K562 (cell line): ENCODE measurements around the gene RNF34. TPM values are rescaled to one million over a fixed set of nuclear protein-coding genes. Genes with fewer than 3 reads are reported as not detected.

Experiments
- ATF7 ChIP-seq: fragments of 450-650 bp; IDR thresholded peaks from 2 replicates; pipeline ENCODE4 v1.7.1; 2014; ENCODE audit warnings: mild to moderate bottlenecking, moderate library complexity
- CTCF ChIP-seq, 3 experiments: IDR thresholded peaks in 2 of 3; conservative IDR thresholded peaks in 1 of 3; 2 replicates each; pipeline ENCODE4 v1.5.1; 2011 to 2012; ENCODE audit warnings: low read length in 3 of 3, mild to moderate bottlenecking in 3 of 3, control low read depth in 2 of 3, improper control_type of control experiment in 1 of 3, inconsistent platforms in 1 of 3, low read depth in 1 of 3, mixed read lengths in 1 of 3, moderate library complexity in 1 of 3; ENCODE audit not compliant: insufficient read depth in 2 of 3
- E2F6 ChIP-seq, 2 experiments: IDR thresholded peaks; 2 replicates each; pipeline ENCODE4 v1.6.1; 2011; ENCODE audit warnings: borderline replicate concordance in 1 of 2, control low read depth in 1 of 2, low read depth in 1 of 2, low read length in 1 of 2, mild to moderate bottlenecking in 1 of 2, mixed read lengths in 1 of 2, moderate library complexity in 1 of 2; ENCODE audit not compliant: insufficient read depth in 1 of 2, insufficient read length in 1 of 2, poor library complexity in 1 of 2, severe bottlenecking in 1 of 2; ENCODE audit errors: extremely low read depth in 1 of 2
- KAT8 ChIP-seq: fragments of 450-650 bp; IDR thresholded peaks from 2 replicates; pipeline ENCODE4 v1.6.1; 2016; ENCODE audit warnings: low read depth, mild to moderate bottlenecking
- MBD2 ChIP-seq: sonication (generic); IDR thresholded peaks from 2 replicates; pipeline ENCODE4 v1.6.1; 2016; ENCODE audit warnings: low read depth, borderline replicate concordance
- PTTG1 ChIP-seq: fragments of 450-650 bp; IDR thresholded peaks from 2 replicates; pipeline ENCODE4 v1.6.1; 2016; ENCODE audit warnings: low read depth, mild to moderate bottlenecking, missing genetic modification characterization, missing compliant biosample characterization
- RBM25 ChIP-seq: fragments of 200-400 bp; formaldehyde crosslinking; IDR thresholded peaks from 2 replicates; pipeline ENCODE4 v1.6.1; 2018; ENCODE audit warnings: low read length, low read depth, moderate library complexity; ENCODE audit not compliant: severe bottlenecking
- ZBTB9 ChIP-seq: fragments of 450-650 bp; formaldehyde crosslinking; IDR thresholded peaks from 2 replicates; pipeline ENCODE4 v1.4.0; 2020; ENCODE audit warnings: mild to moderate bottlenecking, moderate library complexity
- ZNF280A ChIP-seq: fragments of 450-650 bp; IDR thresholded peaks from 2 replicates; pipeline ENCODE4 v1.6.1; 2018; ENCODE audit warnings: mild to moderate bottlenecking, low read depth; ENCODE audit not compliant: partially characterized antibody
- ZNF407 ChIP-seq: fragments of 450-650 bp; IDR thresholded peaks from 2 replicates; pipeline ENCODE4 v1.6.1; 2016; ENCODE audit warnings: low read depth
- polyA plus RNA-seq, 8 experiments: library from polyadenylated mRNA; depleted of rRNA in 4 of 8; stranded (reverse) in 5 of 8; unstranded in 3 of 8; fragments of >200 nt; fragmentation: Nextera tagmentation in 2 of 8; fragmentation: Illumina TruSeq in 1 of 8; extraction: Ambion mirVana in 2 of 8; extraction: Trizol in 1 of 8; gene quantifications; 2 replicates each; pipeline versions ENCODE4 v1.2.1 to v1.2.3, GENCODE V29; 2011 to 2014; ENCODE audit warnings: inconsistent platforms in 1 of 8, missing spikeins in 1 of 8
- total RNA-seq, 7 experiments: library from RNA; depleted of rRNA in 6 of 7; stranded (reverse); fragments of >200 nt in 6 of 7; fragmentation: Illumina TruSeq in 2 of 7; extraction: Trizol in 2 of 7; gene quantifications; 2 replicates each; pipeline versions ENCODE4 v1.2.1 to v1.2.3, GENCODE V29; 2011 to 2021; ENCODE audit warnings: low replicate concordance in 1 of 7

RNF34 gene
- total and polyA plus RNA-seq, 9 of the 15 experiments (the other 6 are each of a cell fraction or from before 2014, with no cell fraction given): 41.7 to 88.9 (median 54.1) TPM

- TF ChIP-seq ZNF407 (no peak), RBM25 (peak; percentile 98), ZBTB9 (CRISPR knock-in tag) (0 out of 2 replicates have a peak, but pooled peaks have one; percentile 42), E2F6 (IDR thresholded peaks at IDR 0.05; ENCODE audit: borderline replicate concordance in 1 of 2, extremely low read depth in 1 of 2, insufficient read depth in 1 of 2, insufficient read length in 1 of 2, low read depth in 1 of 2, low read length in 1 of 2, poor library complexity in 1 of 2, severe bottlenecking in 1 of 2) (peak; percentile 92 to 96), ATF7 (peak; percentile 88), MBD2 (peak; percentile 95), CTCF (IDR thresholded peaks at IDR 0.05 in 2 of 3, conservative IDR thresholded peaks at IDR 0.05 in 1 of 3; ENCODE audit: insufficient read depth in 2 of 3, low read depth in 1 of 3, low read length in 3 of 3) (peak in 1 of 3 experiments; percentile 0; a peak in 1 of 6 replicates), PTTG1 (tag) (no peak), KAT8 (no peak), ZNF280A (no peak)
These were observed at the start of gene RNF34 (continued) for GRCh38 chr12:121399391-121400331.
